ENCODE measurements around the gene SRGAP1. TPM values are rescaled to one million over a fixed set of nuclear protein-coding genes. Genes with fewer than 3 reads are reported as not detected.

SRGAP1 gene
- total and polyA plus RNA-seq, 2 of the 8 experiments (the other 6 are each of a cell fraction or from before 2014, with no cell fraction given) = 3.2 to 7.3 TPM

DNA sequence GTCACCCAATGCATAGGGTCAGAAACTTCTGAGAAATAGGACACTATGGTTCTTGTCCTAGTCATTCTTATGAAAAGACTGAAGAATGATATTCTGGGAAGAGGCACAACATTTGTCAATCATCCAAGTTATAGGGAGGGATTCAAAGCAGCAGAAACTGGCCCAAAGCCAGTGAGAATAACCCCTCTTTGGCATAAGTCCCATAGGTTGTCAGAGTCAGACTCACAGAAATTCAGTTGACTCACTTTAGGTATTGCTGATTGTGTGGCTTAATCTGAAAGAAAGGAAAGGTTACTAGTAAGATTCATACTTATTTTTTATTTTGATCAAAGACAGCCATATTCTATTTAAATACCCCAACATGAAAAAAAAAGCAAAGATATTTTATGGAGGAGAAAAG is 151.0 kb downstream of the SRGAP1 start:
- Histone ChIP-seq H2AK5ac (ENCODE audit: low read depth, low read length) (no peak overlapping the region), H4K91ac (replicated peaks; ENCODE audit: insufficient read length, low read length) (no peak overlapping the region), H4K8ac (ENCODE audit: extremely low read depth, insufficient read depth, low read length) (no peak overlapping the region), H3K27me3 (replicated peaks in 1 of 4; ENCODE audit: control insufficient read depth in 3 of 4, extremely low read depth in 1 of 4, insufficient read depth in 3 of 4, low read length in 3 of 4) (no peaks in the 10 kb centered on the region), H3K4me1 (replicated peaks in 1 of 4; ENCODE audit: control insufficient read depth in 3 of 4, insufficient read depth in 4 of 4, low read length in 3 of 4) (peaks cover 0 to 5% (median 0%) of the 10 kb centered on the region in 4 experiments; a peak in 1 of 7 replicates), H3K9me3 (ENCODE audit: insufficient read depth in 2 of 2, low read depth in 1 of 2, low read length in 1 of 2) (no peaks in the 10 kb centered on the region), H3K18ac (ENCODE audit: extremely low read depth, low read length) (no peak overlapping the region), H2BK12ac (ENCODE audit: low read depth, low read length) (no peak overlapping the region), H3K14ac (ENCODE audit: insufficient read length) (no peak overlapping the region), H3K79me1 (ENCODE audit: low read depth, low read length) (no peaks in the 10 kb centered on the region), H4K20me1 (replicated peaks in 1 of 2; ENCODE audit: control insufficient read depth in 1 of 2, insufficient read depth in 2 of 2, low read length in 2 of 2) (no peaks in the 10 kb centered on the region), H2BK120ac (replicated peaks; ENCODE audit: low read depth, low read length) (no peak overlapping the region), H3K4me3 (ENCODE audit: extremely low read depth in 1 of 4, insufficient read depth in 2 of 4, low read depth in 3 of 4, low read length in 4 of 4) (no peak overlapping the region), H2AFZ (ENCODE audit: low read length) (no peak overlapping the region), H2BK15ac (ENCODE audit: low read length) (no peak overlapping the region), H2BK20ac (ENCODE audit: low read length) (no peak overlapping the region), H3K9ac (replicated peaks in 1 of 4; ENCODE audit: extremely low read depth in 1 of 4, low read depth in 3 of 4, low read length in 3 of 4) (no peak overlapping the region), H3K23me2 (ENCODE audit: low read depth, low read length) (no peaks in the 10 kb centered on the region), H3K56ac (replicated peaks; ENCODE audit: insufficient read length, low read depth, low read length) (no peak overlapping the region), H4K5ac (ENCODE audit: insufficient read length, low read depth, low read length) (no peak overlapping the region), H3K36me3 (ENCODE audit: control insufficient read depth in 2 of 4, insufficient read depth in 4 of 4, low read length in 3 of 4) (no peaks in the 10 kb centered on the region), H3K27ac (ENCODE audit: low read depth, low read length) (no peak overlapping the region), H3K79me2 (ENCODE audit: control insufficient read depth in 1 of 2, insufficient read depth in 2 of 2, low read length in 2 of 2) (no peaks in the 10 kb centered on the region), H3K23ac (ENCODE audit: insufficient read length) (no peak overlapping the region), H3K4me2 (ENCODE audit: insufficient read depth in 1 of 2, low read depth in 2 of 2, low read length in 2 of 2) (no peak overlapping the region), H3K4ac (replicated peaks; ENCODE audit: insufficient read length, low read depth, low read length) (no peak overlapping the region), H2BK5ac (ENCODE audit: low read depth, low read length) (no peak overlapping the region)
- DNase-seq (ENCODE audit: low read depth in 1 of 2, low spot score in 2 of 2) (no peak), FAIRE-seq (no peak)
- ChIA-PET CTCF (ENCODE audit: partially characterized antibody) (interaction anchor here (0.6 kb wide), 1 partner anchor 81 kb away, joined by 3 read pairs; no protein-coding TSS in a partner anchor), POLR2A (ENCODE audit: partially characterized antibody) (no interaction called here)
- TF ChIP-seq SP2 (IDR thresholded peaks at IDR 0.05; ENCODE audit: low read length) (no peak), NRF1 (IDR thresholded peaks at IDR 0.05; ENCODE audit: low read depth, low read length) (no peak), RXRA (IDR thresholded peaks at IDR 0.05; ENCODE audit: insufficient read depth, low read depth, low read length) (no peak)
